Iris pigment epithelial cell (primary cell): Measurements from ENCODE around the gene SLC15A4.
"Not testable (repeated sequence)": the region's sequence is repeated elsewhere in the genome, so short reads cannot be mapped to it uniquely, and the experiment has no call there.

Experiments used
- DNase-seq: peaks from one replicate; pipeline ENCODE4 v3.0.0-alpha.2; 2011; ENCODE audit warnings: low read depth

The SLC15A4 gene

GRCh38 chr12:128844031-128844635, 20.4 kb upstream of the SLC15A4 start:
- no peak for DNase-seq

- no peak for DNase-seq
These were observed 19.8 kb upstream of the SLC15A4 start for GRCh38 chr12:128843538-128843937.

- no peak for DNase-seq
These were observed 18.8 kb upstream of the SLC15A4 start for GRCh38 chr12:128842579-128842978.

GRCh38 chr12:128840862-128841468, 17.2 kb upstream of the SLC15A4 start:
- DNase-seq: no peak

- DNase-seq: not testable (repeated sequence)
These were observed 16.1 kb upstream of the SLC15A4 start for GRCh38 chr12:128839885-128840284.

- no peak for DNase-seq
These were observed 9.7 kb upstream of the SLC15A4 start for GRCh38 chr12:128833418-128833817.

GRCh38 chr12:128830505-128830893, 6.7 kb upstream of the SLC15A4 start:
- no peak for DNase-seq

GRCh38 chr12:128829861-128830504, 6.2 kb upstream of the SLC15A4 start:
- no peak for DNase-seq

- no peak for DNase-seq
These were observed 4.0 kb upstream of the SLC15A4 start for GRCh38 chr12:128827724-128828123.

GRCh38 chr12:128825835-128826234, 2.1 kb upstream of the SLC15A4 start:
- DNase-seq: no peak

GRCh38 chr12:128823216-128823915, 392 bp downstream of the SLC15A4 start:
- no peak for DNase-seq

GRCh38 chr12:128820723-128821432, 2.9 kb downstream of the SLC15A4 start:
- DNase-seq: no peak

- DNase-seq: no peak
These were observed 3.5 kb downstream of the SLC15A4 start for GRCh38 chr12:128820253-128820652.

- no peak for DNase-seq
These were observed 4.2 kb downstream of the SLC15A4 start for GRCh38 chr12:128819293-128820144.

GRCh38 chr12:128818065-128819022, 5.4 kb downstream of the SLC15A4 start:
- DNase-seq: peak; percentile 78

- peak; percentile 83 for DNase-seq
These were observed 6.4 kb downstream of the SLC15A4 start for GRCh38 chr12:128817111-128818015.

- DNase-seq: no peak
These were observed 7.2 kb downstream of the SLC15A4 start for GRCh38 chr12:128816643-128816920.

- no peak for DNase-seq
These were observed 7.7 kb downstream of the SLC15A4 start for GRCh38 chr12:128815779-128816642.
